ENCODE results near the gene CLASRP. TPM values are rescaled to one million over a fixed set of nuclear protein-coding genes. Genes with fewer than 3 reads are reported as not detected.

Gene CLASRP
- total and polyA plus RNA-seq, 2 donors (not counting 1 experiment from before 2014, with no cell fraction given): 12.1 to 15.7 TPM

GRCh38 chr19:45074744-45075300, 36.0 kb downstream of the CLASRP start:
- Histone ChIP-seq H3K79me2 (ENCODE audit: control insufficient read depth, insufficient read depth, low read length) (peaks cover 5% of the 10 kb centered on the region), H3K4me2 (ENCODE audit: extremely low read depth, insufficient read depth, low read length) (peak overlapping the region; percentile 13)

DNA sequence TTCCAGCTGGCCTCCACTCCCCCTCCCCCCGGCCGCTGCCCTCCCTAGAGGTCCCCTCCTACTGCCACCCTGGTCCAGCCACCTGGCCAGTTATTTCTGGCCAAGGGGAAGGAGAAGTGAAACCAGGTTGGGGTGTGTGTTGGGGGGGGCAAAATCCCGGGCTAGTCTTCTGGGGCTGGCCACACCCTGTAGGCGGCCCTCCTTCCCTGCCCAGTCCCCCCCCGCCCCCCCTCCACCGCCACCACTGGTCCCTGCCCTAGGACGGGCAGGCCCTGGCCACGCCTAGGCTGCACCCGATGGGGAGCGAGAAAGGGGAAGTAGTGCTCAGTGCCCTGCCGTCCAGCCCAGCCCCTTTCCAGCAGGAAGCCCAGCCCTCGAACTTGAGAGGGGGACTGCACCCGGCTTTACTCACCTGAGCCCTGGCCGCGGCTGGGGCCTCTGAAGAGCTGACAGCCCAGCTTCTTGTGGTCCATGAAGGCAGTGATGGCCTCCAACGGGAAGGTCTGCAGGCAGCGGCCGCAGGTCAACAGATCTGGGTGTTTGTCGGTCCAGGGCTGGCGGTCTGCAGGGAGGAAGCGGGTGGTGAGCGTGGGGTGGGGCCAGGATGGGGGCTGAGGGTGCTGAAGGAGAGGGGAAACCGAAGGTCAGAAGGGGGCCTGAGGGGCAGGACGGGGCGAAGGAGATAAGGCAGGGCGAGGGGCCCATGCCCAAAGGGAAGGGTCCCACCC, 36.6 kb downstream of the CLASRP start:
- H3K27ac ChIP-seq (ENCODE audit: insufficient read depth, low read length): no peak overlapping the region
- peaks cover 12% of the 10 kb centered on the region for H3K36me3 ChIP-seq (ENCODE audit: control insufficient read depth, insufficient read depth, low read length)
- H3K4me1 ChIP-seq (ENCODE audit: control insufficient read depth, extremely low read depth, insufficient read depth, low read length): peaks cover 6% of the 10 kb centered on the region
- peak overlapping the region; percentile 49 for H2AFZ ChIP-seq (ENCODE audit: low read length)
- peak overlapping the region; percentile 42 for H3K9ac ChIP-seq (ENCODE audit: insufficient read depth, low read length)
- H3K4me3 ChIP-seq (replicated peaks in 1 of 4; ENCODE audit: control extremely low read depth in 1 of 4, insufficient read depth in 1 of 4, low read depth in 3 of 4, low read length in 4 of 4): peak overlapping the region; percentile 31 to 52 (median 34)
- peak; percentile 26 to 53 for DNase-seq (ENCODE audit: low read depth in 2 of 2)
- H4K20me1 ChIP-seq (ENCODE audit: control insufficient read depth, extremely low read depth, insufficient read depth, low read length): no peaks in the 10 kb centered on the region
- peak overlapping the region; percentile 78 for H3K4me2 ChIP-seq (ENCODE audit: extremely low read depth, insufficient read depth, low read length)
- no peaks in the 10 kb centered on the region for H3K9me3 ChIP-seq (ENCODE audit: control insufficient read depth, insufficient read depth, low read depth, low read length)
- H3K27me3 ChIP-seq (ENCODE audit: control insufficient read depth, insufficient read depth, low read length): no peaks in the 10 kb centered on the region
- peaks cover 11% of the 10 kb centered on the region for H3K79me2 ChIP-seq (ENCODE audit: control insufficient read depth, insufficient read depth, low read length)
- TF ChIP-seq CTCF (conservative IDR thresholded peaks at IDR 0.05 in 1 of 2, IDR thresholded peaks at IDR 0.05 in 1 of 2; ENCODE audit: low read depth in 1 of 2, low read length in 2 of 2): no peak
- no peak for TF ChIP-seq EZH2 (IDR thresholded peaks at IDR 0.05; ENCODE audit: low read length, missing control alignments)

More at GRCh38 chr19:45074744-45075300, 36.0 kb downstream of the CLASRP start:
- Histone ChIP-seq H3K27me3 (ENCODE audit: control insufficient read depth, insufficient read depth, low read length) (no peaks in the 10 kb centered on the region), H3K9me3 (ENCODE audit: control insufficient read depth, insufficient read depth, low read depth, low read length) (no peaks in the 10 kb centered on the region), H3K9ac (ENCODE audit: insufficient read depth, low read length) (no peak overlapping the region), H3K36me3 (ENCODE audit: control insufficient read depth, insufficient read depth, low read length) (peaks cover 17% of the 10 kb centered on the region), H2AFZ (ENCODE audit: low read length) (no peak overlapping the region), H4K20me1 (ENCODE audit: control insufficient read depth, extremely low read depth, insufficient read depth, low read length) (no peaks in the 10 kb centered on the region), H3K27ac (ENCODE audit: insufficient read depth, low read length) (no peak overlapping the region), H3K4me1 (ENCODE audit: control insufficient read depth, extremely low read depth, insufficient read depth, low read length) (peaks cover 2% of the 10 kb centered on the region), H3K4me3 (replicated peaks in 1 of 4; ENCODE audit: control extremely low read depth in 1 of 4, insufficient read depth in 1 of 4, low read depth in 3 of 4, low read length in 4 of 4) (peak overlapping the region in 2 of 4 experiments; percentile 12 to 22)
- DNase-seq (ENCODE audit: low read depth in 2 of 2): no peak
- TF ChIP-seq CTCF (conservative IDR thresholded peaks at IDR 0.05 in 1 of 2, IDR thresholded peaks at IDR 0.05 in 1 of 2; ENCODE audit: low read depth in 1 of 2, low read length in 2 of 2): no peak
- no peak for TF ChIP-seq EZH2 (IDR thresholded peaks at IDR 0.05; ENCODE audit: low read length, missing control alignments)

DNA sequence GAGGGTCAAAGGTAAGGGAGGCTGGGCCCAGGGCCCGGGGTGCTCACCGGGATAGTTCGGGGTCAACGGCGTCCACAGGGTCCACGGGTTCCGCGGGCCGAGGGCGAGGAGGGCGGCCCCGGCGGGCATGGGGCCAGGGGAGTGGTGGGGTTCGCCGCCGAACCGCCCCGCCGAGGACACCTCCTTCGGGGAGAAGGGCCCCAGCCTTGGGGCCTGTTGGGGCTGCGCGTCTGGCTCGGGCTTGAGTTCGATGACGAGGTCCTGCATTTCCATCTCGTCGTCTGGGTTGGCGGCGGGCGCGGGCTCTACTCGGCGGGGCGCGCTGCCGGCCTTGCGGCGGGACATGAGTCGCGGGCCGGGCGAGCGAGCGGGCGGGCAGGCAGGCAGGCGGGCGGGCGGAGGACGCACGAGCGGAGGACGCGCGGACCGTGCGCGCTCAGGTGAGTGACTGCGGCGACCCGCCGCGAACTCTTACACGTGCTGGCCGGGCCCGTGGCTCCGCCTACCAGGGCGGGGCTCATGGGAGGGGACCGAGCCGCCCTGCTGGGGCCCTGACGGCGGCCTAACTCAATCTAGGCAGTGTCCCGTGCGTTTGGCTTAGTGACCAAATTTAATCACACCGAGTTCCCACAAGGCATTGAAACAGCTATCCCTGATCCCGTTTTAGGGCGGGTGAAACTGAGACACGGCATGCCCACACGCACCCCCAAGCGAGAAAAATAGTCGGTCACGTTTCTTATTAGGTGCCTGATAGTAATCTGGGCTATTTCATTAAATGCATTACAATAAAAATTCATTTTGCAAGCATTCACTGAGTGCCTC, 37.4 kb downstream of the CLASRP start, which contains the start of gene ZNF296:
ZNF296 (minus strand) TSS at position 450 of the 822 bp plus-strand sequence; CDS start at position 345, 105 bp downstream.
- no peak within 1 kb of the TSS for H3K27ac ChIP-seq (ENCODE audit: insufficient read depth, low read length)
- H3K9ac ChIP-seq (ENCODE audit: insufficient read depth, low read length): peak within 1 kb of the TSS; percentile 42
- peaks cover 7% of the 10 kb centered on the region for H3K36me3 ChIP-seq (ENCODE audit: control insufficient read depth, insufficient read depth, low read length)
- peaks cover 19% of the 10 kb centered on the region for H3K79me2 ChIP-seq (ENCODE audit: control insufficient read depth, insufficient read depth, low read length)
- H4K20me1 ChIP-seq (ENCODE audit: control insufficient read depth, extremely low read depth, insufficient read depth, low read length): no peaks in the 10 kb centered on the region
- peak within 1 kb of the TSS; percentile 78 for H3K4me2 ChIP-seq (ENCODE audit: extremely low read depth, insufficient read depth, low read length)
- H2AFZ ChIP-seq (ENCODE audit: low read length): peak within 1 kb of the TSS; percentile 49
- peaks cover 6% of the 10 kb centered on the region for H3K4me1 ChIP-seq (ENCODE audit: control insufficient read depth, extremely low read depth, insufficient read depth, low read length)
- H3K27me3 ChIP-seq (ENCODE audit: control insufficient read depth, insufficient read depth, low read length): no peaks in the 10 kb centered on the region
- no peaks in the 10 kb centered on the region for H3K9me3 ChIP-seq (ENCODE audit: control insufficient read depth, insufficient read depth, low read depth, low read length)
- peak within 1 kb of the TSS; percentile 31 to 58 (median 44) for H3K4me3 ChIP-seq (replicated peaks in 1 of 4; ENCODE audit: control extremely low read depth in 1 of 4, insufficient read depth in 1 of 4, low read depth in 3 of 4, low read length in 4 of 4)
- peak; percentile 25 to 43 for DNase-seq (ENCODE audit: low read depth in 2 of 2)
- TF ChIP-seq CTCF (conservative IDR thresholded peaks at IDR 0.05 in 1 of 2, IDR thresholded peaks at IDR 0.05 in 1 of 2; ENCODE audit: low read depth in 1 of 2, low read length in 2 of 2): no peak
- no peak for TF ChIP-seq EZH2 (IDR thresholded peaks at IDR 0.05; ENCODE audit: low read length, missing control alignments)
